GM12878 (cell line): ENCODE results near the gene CRYBG3. TPM values are rescaled to one million over a fixed set of nuclear protein-coding genes. Genes with fewer than 3 reads are reported as not detected.

Source experiments
- GATAD2B ChIP-seq: fragments of 450-650 bp; conservative IDR thresholded peaks from 2 replicates; pipeline ENCODE4 v1.6.1; 2017; ENCODE audit warnings: low read depth, mild to moderate bottlenecking, moderate library complexity
- NFXL1 ChIP-seq: fragments of 450-650 bp; IDR thresholded peaks from 2 replicates; pipeline ENCODE4 v1.6.1; 2017; ENCODE audit warnings: antibody characterized with exemption, mild to moderate bottlenecking, borderline replicate concordance
- NRF1 ChIP-seq: conservative IDR thresholded peaks from 2 replicates; pipeline ENCODE4 v1.6.1; 2011; ENCODE audit warnings: mild to moderate bottlenecking, low read depth, low read length, improper control_type of control experiment
- PRDM15 ChIP-seq: fragments of 450-650 bp; formaldehyde crosslinking; IDR thresholded peaks from 2 replicates; pipeline ENCODE4 v1.4.0; 2020; ENCODE audit warnings: mild to moderate bottlenecking, moderate library complexity
- ZNF592 ChIP-seq: fragments of 450-650 bp; IDR thresholded peaks from 2 replicates; pipeline ENCODE4 v1.6.1; 2017; ENCODE audit warnings: mild to moderate bottlenecking, moderate library complexity
- ZSCAN29 ChIP-seq: fragments of 450-650 bp; IDR thresholded peaks from 2 replicates; pipeline ENCODE4 v1.6.1; 2017; ENCODE audit warnings: mild to moderate bottlenecking, moderate library complexity
- polyA plus RNA-seq, 11 experiments: library from polyadenylated mRNA; depleted of rRNA in 4 of 11; unstranded in 6 of 11; stranded (reverse) in 5 of 11; fragments of >200 nt; fragmentation: Nextera tagmentation in 4 of 11; fragmentation: Illumina TruSeq in 1 of 11; extraction: Ambion mirVana in 4 of 11; extraction: Trizol in 1 of 11; gene quantifications; 1 replicate in 1 of 11; 2 replicates in 10 of 11; pipeline versions ENCODE4 v1.2.1 to v1.2.3, GENCODE V29; 2011 to 2016; ENCODE audit warnings: inconsistent platforms in 2 of 11, missing spikeins in 2 of 11, low read depth in 1 of 11
- total RNA-seq, 4 experiments: library from RNA; depleted of rRNA in 3 of 4; stranded (reverse); fragments of >200 nt in 3 of 4; fragmentation: Illumina TruSeq in 1 of 4; extraction: Trizol in 1 of 4; gene quantifications; 2 replicates each; pipeline versions ENCODE4 v1.2.1 to v1.2.3, GENCODE V29; 2013 to 2021

CRYBG3 gene
- total and polyA plus RNA-seq, 10 of the 15 experiments (the other 5 are each of a cell fraction or from before 2014, with no cell fraction given) = 0.11 to 5.4 (median 1.6) TPM

GRCh38 chr3:97930018-97930417, 108.2 kb downstream of the CRYBG3 start (continued):
- TF ChIP-seq ZNF592 (no peak), NFXL1 (no peak), GATAD2B (no peak), ZSCAN29 (no peak), NRF1 (no peak), PRDM15 (CRISPR knock-in tag) (no peak)
